Sigmoid colon (tissue), 4 donors: ENCODE data around the gene CPNE4.

Source experiments
- CTCF ChIP-seq, 4 experiments: fragments of 450-650 bp in 3 of 4; fragments of 200-600 bp in 1 of 4; IDR thresholded peaks; one replicate each; pipeline ENCODE4 v1.5.1; 2016 to 2019; ENCODE audit warnings: antibody characterized with exemption in 4 of 4, mild to moderate bottlenecking in 3 of 4, moderate library complexity in 2 of 4
- EP300 ChIP-seq, 4 donors: sonication (generic); formaldehyde crosslinking; IDR thresholded peaks; one replicate each; pipeline ENCODE4 v1.6.1; 2017; ENCODE audit warnings: antibody characterized with exemption in 4 of 4
- POLR2A ChIP-seq, 2 donors: fragments of 450-650 bp; IDR thresholded peaks; one replicate each; pipeline ENCODE4 v1.6.1; 2016; ENCODE audit warnings: antibody characterized with exemption in 2 of 2, mild to moderate bottlenecking in 2 of 2, moderate library complexity in 2 of 2
- POLR2AphosphoS5 ChIP-seq, 4 donors: sonication (generic); formaldehyde crosslinking; IDR thresholded peaks; one replicate each; pipeline ENCODE4 v1.6.1; 2017; ENCODE audit warnings: antibody characterized with exemption in 4 of 4

GRCh38 chr3:131739211-131739610 lies 295.6 kb downstream of the CPNE4 start:
- TF ChIP-seq CTCF (IDR thresholded peaks at IDR 0.05), result no peak
- TF ChIP-seq POLR2A (IDR thresholded peaks at IDR 0.05), result no peak
- TF ChIP-seq EP300 (IDR thresholded peaks at IDR 0.05), result no peak
- TF ChIP-seq POLR2AphosphoS5 (IDR thresholded peaks at IDR 0.05), result no peak
